Measurements from ENCODE around the gene DNAJC16.
A peak's percentile ranks its signal among the peaks of the same experiment; 100 is the strongest.
"Not testable (repeated sequence)": the region's sequence is repeated elsewhere in the genome, so short reads cannot be mapped to it uniquely, and the experiment has no call there.

DNAJC16 gene

GRCh38 chr1:15579683-15580047 lies 53.0 kb downstream of the DNAJC16 start:
- DNase-seq (no peak), ATAC-seq (no peak)
- Mint-ChIP-seq H3K27ac (peak overlapping the region; percentile 95), H3K9me3 (no peaks in the 10 kb centered on the region), H3K4me1 (peaks cover 56% of the 10 kb centered on the region), H3K27me3 (no peaks in the 10 kb centered on the region), H3K4me3 (peak overlapping the region; percentile 63 to 67)

GRCh38 chr1:15583016-15583706 lies 56.5 kb downstream of the DNAJC16 start:
- Mint-ChIP-seq H3K27me3 (no peaks in the 10 kb centered on the region), H3K9me3 (no peaks in the 10 kb centered on the region), H3K27ac (peak overlapping the region in 1 of 2 donors; percentile 97), H3K4me1 (peaks cover 62% of the 10 kb centered on the region), H3K4me3 (peak overlapping the region; percentile 85 to 92)
- ATAC-seq (no peak), DNase-seq (no peak)

GRCh38 chr1:15584489-15585363 lies 58.1 kb downstream of the DNAJC16 start, which contains the start of gene AGMAT:
Gene AGMAT (minus strand): TSS chr1:15585051. CDS start chr1:15584967, 84 bp downstream.
- H3K27ac Mint-ChIP-seq = peak within 1 kb of the TSS; percentile 97
- peaks cover 46% of the 10 kb centered on the region for H3K4me1 Mint-ChIP-seq
- H3K27me3 Mint-ChIP-seq = no peaks in the 10 kb centered on the region
- DNase-seq (peak; percentile 75 to 80), ATAC-seq (peak; percentile 92)
- H3K9me3 Mint-ChIP-seq = no peaks in the 10 kb centered on the region
- peak within 1 kb of the TSS; percentile 85 to 92 for H3K4me3 Mint-ChIP-seq

GRCh38 chr1:15592285-15592684 lies 65.6 kb downstream of the DNAJC16 start:
- Mint-ChIP-seq H3K4me1 (peaks cover 3% of the 10 kb centered on the region), H3K4me3 (no peak overlapping the region), H3K27me3 (no peaks in the 10 kb centered on the region), H3K27ac (no peak overlapping the region), H3K9me3 (no peaks in the 10 kb centered on the region)
- DNase-seq (no peak), ATAC-seq (no peak)

GRCh38 chr1:15595809-15596617 lies 69.4 kb downstream of the DNAJC16 start:
- H3K9me3 Mint-ChIP-seq = no peaks in the 10 kb centered on the region
- no peak for DNase-seq
- no peak overlapping the region for H3K4me3 Mint-ChIP-seq
- H3K27me3 Mint-ChIP-seq = no peaks in the 10 kb centered on the region
- ATAC-seq = no peak
- H3K4me1 Mint-ChIP-seq = no peaks in the 10 kb centered on the region
- H3K27ac Mint-ChIP-seq = no peak overlapping the region

- no peak for ATAC-seq
- H3K4me1 Mint-ChIP-seq = peaks cover 8% of the 10 kb centered on the region
Measured at GRCh38 chr1:15598436-15598835, 71.8 kb downstream of the DNAJC16 start.

GRCh38 chr1:15603050-15603965 lies 76.7 kb downstream of the DNAJC16 start:
- Mint-ChIP-seq H3K9me3 (no peaks in the 10 kb centered on the region), H3K4me1 (peaks cover 20% of the 10 kb centered on the region), H3K27ac (peak overlapping the region; percentile 9 to 82), H3K27me3 (no peaks in the 10 kb centered on the region), H3K4me3 (peak overlapping the region; percentile 88 to 92)
- DNase-seq = peak; percentile 87 to 93
- ATAC-seq = peak; percentile 99

More at GRCh38 chr1:15598436-15598835, 71.8 kb downstream of the DNAJC16 start:
- DNase-seq = no peak
- Mint-ChIP-seq H3K27ac (no peak overlapping the region), H3K27me3 (no peaks in the 10 kb centered on the region), H3K4me3 (no peak overlapping the region), H3K9me3 (no peaks in the 10 kb centered on the region)

- Mint-ChIP-seq H3K4me3 (peak overlapping the region; percentile 88 to 92), H3K27ac (peak overlapping the region; percentile 42 to 58), H3K4me1 (peaks cover 20% of the 10 kb centered on the region)
- not testable (repeated sequence) for ATAC-seq, H3K27me3 Mint-ChIP-seq, H3K9me3 Mint-ChIP-seq, DNase-seq
Measured at GRCh38 chr1:15603966-15604282, 77.3 kb downstream of the DNAJC16 start.

- not testable (repeated sequence) for H3K27ac Mint-ChIP-seq, ATAC-seq, H3K27me3 Mint-ChIP-seq, DNase-seq, H3K9me3 Mint-ChIP-seq
- peaks cover 20% of the 10 kb centered on the region for H3K4me1 Mint-ChIP-seq
- H3K4me3 Mint-ChIP-seq = peak overlapping the region in 1 of 2 donors; percentile 92
Measured at GRCh38 chr1:15604400-15604799, 77.8 kb downstream of the DNAJC16 start.

GRCh38 chr1:15605398-15606383 lies 79.0 kb downstream of the DNAJC16 start:
- DNase-seq (no peak), ATAC-seq (no peak)
- Mint-ChIP-seq H3K9me3 (no peaks in the 10 kb centered on the region), H3K4me1 (peaks cover 20% of the 10 kb centered on the region), H3K4me3 (no peak overlapping the region), H3K27me3 (no peaks in the 10 kb centered on the region), H3K27ac (no peak overlapping the region)

GRCh38 chr1:15609631-15610030 lies 83.0 kb downstream of the DNAJC16 start:
- no peak overlapping the region for H3K27ac Mint-ChIP-seq
- ATAC-seq = no peak
- H3K4me3 Mint-ChIP-seq = no peak overlapping the region
- H3K4me1 Mint-ChIP-seq = peaks cover under 1% of the 10 kb centered on the region
- no peak for DNase-seq
- H3K27me3 Mint-ChIP-seq = no peaks in the 10 kb centered on the region
- no peaks in the 10 kb centered on the region for H3K9me3 Mint-ChIP-seq

- ATAC-seq = no peak
- no peaks in the 10 kb centered on the region for H3K27me3 Mint-ChIP-seq
- DNase-seq = no peak
- H3K4me3 Mint-ChIP-seq = no peak overlapping the region
- H3K9me3 Mint-ChIP-seq = no peaks in the 10 kb centered on the region
- no peaks in the 10 kb centered on the region for H3K4me1 Mint-ChIP-seq
- H3K27ac Mint-ChIP-seq = no peak overlapping the region
Measured at GRCh38 chr1:15610167-15610566, 83.5 kb downstream of the DNAJC16 start.

- Mint-ChIP-seq H3K4me3 (peak overlapping the region; percentile 90 to 94), H3K9me3 (no peaks in the 10 kb centered on the region), H3K27me3 (no peaks in the 10 kb centered on the region), H3K4me1 (peaks cover 40% of the 10 kb centered on the region), H3K27ac (peak overlapping the region; percentile 96)
- ATAC-seq = peak; percentile 60
- peak in 1 of 2 donors; percentile 4 for DNase-seq
Measured at GRCh38 chr1:15616373-15617172, 89.9 kb downstream of the DNAJC16 start.
